NCI-H2081 treated with DMSO at 0.1 percent for 48 hours (cell line): ENCODE data around the gene FXYD7.
"Not testable (repeated sequence)": the region's sequence is repeated elsewhere in the genome, so short reads cannot be mapped to it uniquely, and the experiment has no call there.

Experiments used
- DNase-seq: peaks from one replicate; lab custom pipeline; 2025; lab: John Stamatoyannopoulos, UW

FXYD7 gene

GRCh38 chr19:35144600-35145436, 1.8 kb downstream of the FXYD7 start:
- no peak for DNase-seq

- DNase-seq = no peak
Measured at GRCh38 chr19:35146746-35147459, 3.8 kb downstream of the FXYD7 start.

DNA sequence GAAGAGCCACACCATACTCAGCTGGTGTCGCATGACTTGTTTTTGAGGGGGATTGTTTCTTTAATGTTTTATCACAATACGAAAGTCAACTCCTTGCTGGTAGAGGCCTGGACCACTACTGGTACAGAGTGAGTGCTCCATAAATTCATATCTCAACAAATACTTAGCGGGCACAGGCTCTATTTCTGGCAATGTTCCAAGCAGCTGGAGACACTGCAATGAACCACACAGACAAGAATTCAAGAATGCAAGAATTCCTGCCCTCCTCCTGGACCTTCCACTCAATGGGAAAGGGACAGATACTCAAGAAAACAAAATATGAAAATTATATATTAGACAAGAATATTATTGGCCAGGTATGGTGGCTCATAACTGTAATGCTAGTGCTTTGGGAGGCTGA, 6.4 kb downstream of the FXYD7 start:
- no peak for DNase-seq

GRCh38 chr19:35150445-35150844, 7.4 kb downstream of the FXYD7 start:
- DNase-seq = no peak

DNA sequence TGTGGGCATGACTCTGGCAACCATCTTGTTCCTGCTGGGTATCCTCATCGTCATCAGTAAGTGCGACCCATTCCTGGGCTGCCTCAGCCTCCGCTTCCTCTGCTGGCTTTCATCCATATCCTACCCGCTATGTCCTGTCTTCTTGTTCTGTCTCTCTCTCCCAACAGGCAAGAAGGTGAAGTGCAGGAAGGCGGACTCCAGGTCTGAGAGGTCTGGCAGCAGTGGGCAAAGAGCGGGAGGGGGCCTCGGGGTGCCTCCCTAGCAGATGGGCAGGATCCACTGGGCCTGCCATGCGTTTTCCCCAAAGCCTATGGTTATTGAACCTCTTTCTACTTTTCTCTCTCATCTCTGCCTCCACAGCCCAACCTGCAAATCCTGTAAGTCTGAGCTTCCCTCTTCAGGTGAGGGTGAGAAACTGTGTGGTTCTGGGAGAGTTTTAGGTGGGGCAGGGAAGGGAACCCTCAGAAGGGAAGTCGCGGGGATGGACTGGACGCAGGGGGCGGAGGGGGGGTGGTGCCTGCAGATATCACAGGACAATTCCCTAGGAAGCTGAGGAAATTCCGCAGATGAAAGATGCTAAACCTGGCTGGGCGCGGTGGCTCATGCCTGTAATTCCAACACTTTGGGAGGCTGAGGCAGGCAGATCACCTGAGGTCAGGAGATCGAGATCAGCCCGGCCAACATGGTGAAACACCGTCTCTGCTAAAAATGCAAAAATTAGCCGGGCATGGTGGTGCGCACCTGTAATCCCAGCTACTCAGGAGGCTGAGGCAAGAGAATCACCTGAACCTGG, 8.4 kb downstream of the FXYD7 start:
- no peak for DNase-seq

- DNase-seq = not testable (repeated sequence)
Measured at GRCh38 chr19:35153129-35153522, 10.1 kb downstream of the FXYD7 start.

- DNase-seq = no peak
Measured at GRCh38 chr19:35153701-35154524, 10.9 kb downstream of the FXYD7 start.

DNA sequence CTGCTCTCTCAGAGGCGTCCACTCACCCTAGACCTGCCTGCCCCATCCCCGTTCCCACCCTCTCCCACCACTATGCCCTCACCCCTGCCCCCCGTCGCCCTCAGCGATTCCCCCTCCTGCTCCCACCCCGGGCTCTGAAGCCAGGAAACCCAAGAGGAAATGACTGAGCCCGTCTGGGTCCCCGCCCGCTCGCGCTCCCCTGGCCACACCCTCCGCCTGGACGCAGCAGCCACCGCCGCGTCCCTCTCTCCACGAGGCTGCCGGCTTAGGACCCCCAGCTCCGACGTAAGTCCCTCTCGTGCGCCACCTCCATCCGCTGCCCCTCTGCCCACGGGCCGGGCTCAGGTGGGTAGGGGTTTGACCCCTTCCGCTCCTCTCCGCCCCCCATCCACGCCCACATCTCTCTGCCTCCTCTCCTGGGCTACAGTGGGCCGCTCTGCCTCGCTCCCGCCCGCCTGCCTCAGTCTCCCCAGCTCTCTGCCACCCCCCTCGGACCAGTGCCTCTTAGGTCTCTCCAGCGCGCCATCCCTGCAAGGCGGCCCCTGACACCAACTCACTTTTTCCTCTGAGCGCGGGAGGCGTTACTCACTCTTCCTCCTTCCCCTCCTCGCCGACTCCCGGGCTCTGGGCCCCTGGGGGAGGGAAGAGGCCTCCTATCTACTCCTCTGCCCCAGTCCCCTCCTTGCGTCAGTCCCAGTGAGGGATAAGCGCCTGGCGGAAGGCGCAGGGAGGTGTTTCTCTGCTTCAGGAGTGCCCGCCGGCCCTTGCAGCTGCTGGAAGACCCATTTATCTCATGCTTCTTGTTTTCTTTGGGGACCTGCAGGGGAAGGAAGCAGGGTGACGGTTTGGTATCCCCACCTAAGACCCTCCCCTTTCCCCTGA, 11.7 kb downstream of the FXYD7 start, which contains the start of gene FXYD5:
FXYD5 (plus strand) TSS at position 211 of the 882 bp plus-strand sequence. CDS start 816 bp downstream, outside the sequence.
- DNase-seq = no peak

DNA sequence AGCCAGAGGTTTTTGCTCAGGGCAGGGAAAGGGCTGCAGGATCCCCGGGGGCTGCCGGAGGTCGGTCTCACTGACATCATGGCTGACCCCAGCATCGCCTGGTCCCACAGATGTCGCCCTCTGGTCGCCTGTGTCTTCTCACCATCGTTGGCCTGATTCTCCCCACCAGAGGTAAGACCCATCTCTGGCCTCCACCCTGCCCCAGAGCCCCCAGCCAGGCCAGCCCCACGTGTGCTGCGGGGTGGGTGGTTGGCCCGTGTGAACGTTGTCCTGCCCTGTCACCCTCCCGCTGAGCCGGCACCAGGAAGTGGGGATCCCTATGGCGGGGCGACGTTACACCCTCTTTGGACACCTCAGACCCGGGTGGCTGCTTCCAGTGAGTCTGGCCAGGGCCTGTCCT, 12.4 kb downstream of the FXYD7 start:
- no peak for DNase-seq

GRCh38 chr19:35155981-35156672, 13.1 kb downstream of the FXYD7 start:
- no peak for DNase-seq

DNA sequence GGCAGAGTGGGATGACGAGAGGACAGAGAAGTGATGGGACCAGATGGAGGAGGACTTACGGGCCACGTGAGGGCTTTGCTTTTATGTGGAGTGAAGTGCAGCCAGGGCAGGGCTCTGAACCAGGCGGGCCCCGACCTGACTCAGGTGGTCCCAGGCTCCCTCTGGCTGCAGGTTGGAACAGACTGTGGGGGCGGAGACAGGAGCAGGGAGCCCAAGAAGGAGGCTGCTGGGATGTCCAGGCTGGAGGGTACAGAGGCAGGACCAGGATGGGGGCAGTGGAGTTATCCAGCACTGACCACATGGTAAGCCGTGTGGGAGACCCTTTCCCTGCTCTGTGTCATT, 13.6 kb downstream of the FXYD7 start:
- DNase-seq = no peak

DNA sequence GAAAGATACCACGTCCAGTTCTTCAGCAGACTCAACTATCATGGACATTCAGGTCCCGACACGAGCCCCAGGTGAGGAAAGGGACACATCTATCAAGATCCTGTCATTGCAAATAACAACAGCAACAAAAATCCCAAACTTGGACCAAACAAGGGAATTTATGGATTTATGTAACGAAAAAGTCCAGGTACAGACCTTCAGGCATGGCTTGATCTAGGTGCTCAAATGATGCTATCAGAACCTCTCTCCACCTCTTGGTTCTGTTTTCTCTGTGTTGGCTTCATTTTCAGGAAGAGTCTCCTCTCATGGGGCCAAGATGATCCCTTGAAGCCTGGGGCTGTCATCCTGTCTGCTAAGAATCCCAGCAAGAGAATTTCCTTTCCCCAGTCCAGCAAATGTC, 14.4 kb downstream of the FXYD7 start:
- DNase-seq = no peak

GRCh38 chr19:35159606-35160005, 16.6 kb downstream of the FXYD7 start:
- DNase-seq = no peak

- no peak for DNase-seq
Measured at GRCh38 chr19:35160629-35161433, 17.8 kb downstream of the FXYD7 start.

DNA sequence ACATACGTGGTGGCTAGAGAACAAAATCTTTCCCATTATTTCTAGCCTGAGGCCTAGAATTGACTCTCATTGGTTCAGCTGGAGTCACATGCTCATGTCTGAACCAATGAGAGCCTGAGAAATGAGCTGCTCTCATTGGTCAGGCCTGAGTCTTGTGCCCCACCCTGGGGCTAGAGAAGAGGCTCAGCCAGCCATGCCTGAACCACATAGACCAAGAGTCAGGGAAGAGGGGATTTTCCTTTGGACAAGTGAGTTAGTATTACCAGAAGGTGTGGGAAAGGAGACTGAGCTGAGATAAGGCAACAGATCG, 18.3 kb downstream of the FXYD7 start:
- DNase-seq = no peak

DNA sequence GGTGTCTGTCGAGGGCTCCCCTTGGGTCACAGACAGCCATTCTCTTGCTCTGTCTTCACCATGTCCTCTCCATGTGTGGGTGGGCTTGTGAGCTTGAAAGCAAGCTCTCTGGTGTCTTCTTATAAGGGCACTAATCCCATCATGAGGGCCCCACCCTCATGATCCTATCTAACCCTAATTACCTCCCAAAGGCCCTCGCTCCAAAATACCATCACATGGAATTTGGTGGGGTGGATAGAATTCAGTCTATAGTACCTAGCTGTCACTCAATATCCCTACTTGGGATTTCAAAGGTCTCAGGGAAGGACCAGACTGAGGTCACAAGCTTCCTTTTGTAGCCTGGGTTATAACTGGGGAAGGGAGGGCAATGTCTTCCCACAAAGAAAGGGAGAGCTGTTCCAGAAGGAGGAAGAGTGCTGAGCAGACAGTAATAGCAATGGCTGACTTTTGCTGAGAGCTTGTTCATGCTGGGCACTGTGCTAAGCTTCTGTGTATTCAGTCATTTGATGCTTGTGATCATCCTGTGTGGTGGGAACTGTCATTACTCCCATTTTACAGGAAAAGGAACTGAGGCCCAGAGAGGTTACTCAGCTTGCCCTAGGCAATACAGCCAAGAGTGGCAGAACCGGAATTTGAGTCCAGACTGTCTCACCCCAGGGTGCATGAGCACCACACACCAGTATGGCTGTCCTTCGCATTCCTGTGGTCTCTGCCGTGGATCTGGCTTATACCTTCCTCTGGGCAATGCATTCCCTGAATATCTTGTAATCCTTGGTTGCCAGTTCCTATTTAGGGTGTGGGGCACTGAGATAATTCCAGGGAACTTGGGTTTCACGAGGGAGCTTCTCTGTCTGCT, 19.6 kb downstream of the FXYD7 start:
- DNase-seq = no peak

- no peak for DNase-seq
Measured at GRCh38 chr19:35164418-35164817, 21.4 kb downstream of the FXYD7 start.
